ENCODE measurements around the gene GALNT15. TPM values are rescaled to one million over a fixed set of nuclear protein-coding genes. Genes with fewer than 3 reads are reported as not detected.

Gene GALNT15
- total and polyA plus RNA-seq, 8 donors = 4.2 to 133 (median 25.3) TPM

DNA sequence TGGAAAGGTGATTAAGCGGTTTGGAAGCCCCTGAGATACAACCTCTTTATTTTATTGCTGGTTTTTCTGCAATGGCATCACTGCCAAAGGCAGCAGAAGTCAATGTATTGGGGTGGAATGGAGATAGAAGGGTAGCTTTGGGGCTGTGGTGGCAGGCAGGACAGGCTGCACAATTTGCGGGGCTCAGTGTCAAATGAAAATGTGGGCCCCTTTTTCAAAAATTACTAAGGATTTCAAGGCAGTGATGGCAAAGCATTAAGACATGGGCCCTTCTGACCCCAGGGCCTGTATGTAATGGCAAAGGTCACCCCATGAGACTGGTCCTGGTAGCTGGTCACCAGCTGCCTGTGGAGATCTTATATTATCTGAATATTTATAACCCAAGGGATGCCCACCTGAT is 29.3 kb upstream of the GALNT15 start:
- Histone ChIP-seq H3K27me3 (no peaks in the 10 kb centered on the region), H3K9me3 (peaks cover 0 to 13% (median 4%) of the 10 kb centered on the region in 4 donors), H3K36me3 (no peaks in the 10 kb centered on the region), H3K4me3 (no peak overlapping the region), H3K4me1 (peaks cover 0 to 14% (median 5%) of the 10 kb centered on the region in 4 donors), H3K27ac (no peak overlapping the region)
- intact Hi-C loops (cut with DNase I; ENCODE audit: low total_unique reads) = no loop called here
- TF ChIP-seq POLR2AphosphoS5 (IDR thresholded peaks at IDR 0.05) = no peak
- no peak for TF ChIP-seq EP300 (IDR thresholded peaks at IDR 0.05)
- no peak for TF ChIP-seq POLR2A (IDR thresholded peaks at IDR 0.05)
- WGBS, 5 donors = 89 to 95% (median 90%) methylated on average over 2 of the region's 2 CpGs
- no peak for DNase-seq

DNA sequence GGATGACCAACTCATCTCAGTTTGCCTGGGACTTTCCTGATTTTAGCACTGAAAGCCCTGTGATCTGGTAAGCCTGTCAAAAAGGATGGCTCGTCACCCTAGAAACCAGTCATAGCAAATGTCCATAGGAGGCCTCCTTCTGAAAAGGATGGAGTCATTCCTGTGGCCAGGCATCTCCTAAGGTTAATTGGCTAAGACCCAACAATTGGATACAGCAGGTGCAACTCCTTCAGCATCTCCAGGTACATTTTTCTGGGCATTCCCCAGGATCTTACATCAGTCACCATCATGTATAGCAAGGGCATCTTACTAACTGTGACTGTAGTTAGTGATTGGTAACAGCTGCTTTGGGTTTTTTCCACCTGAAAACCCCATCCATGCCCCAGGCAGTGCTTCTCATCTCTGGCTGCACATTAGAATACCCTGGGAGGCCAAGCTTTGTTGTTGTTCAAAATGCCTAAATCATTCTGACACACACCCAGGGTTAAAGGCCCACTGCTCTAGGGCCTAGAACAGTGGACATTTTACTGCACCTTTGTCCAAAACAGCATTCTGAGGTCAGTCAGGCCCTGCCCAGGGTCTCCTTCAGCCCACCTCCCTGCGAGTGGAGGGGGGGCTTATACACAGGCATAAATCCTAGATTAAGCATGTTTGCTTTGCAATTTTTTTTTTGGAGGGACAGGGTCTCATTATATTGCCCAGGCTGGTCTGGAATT is 28.3 kb upstream of the GALNT15 start:
- 64 to 88% (median 84%) methylated on average over 2 of the region's 2 CpGs for WGBS, 5 donors

GRCh38 chr3:16147220-16147994 is 27.1 kb upstream of the GALNT15 start:
- 88 to 93% (median 91%) methylated on average over 2 of the region's 2 CpGs for WGBS, 5 donors
- no peak overlapping the region for H3K4me3 ChIP-seq
- no peak for DNase-seq
- TF ChIP-seq EP300 (IDR thresholded peaks at IDR 0.05) (no peak), POLR2AphosphoS5 (IDR thresholded peaks at IDR 0.05) (no peak), POLR2A (IDR thresholded peaks at IDR 0.05) (no peak), CTCF (IDR thresholded peaks at IDR 0.05) (no peak)
- intact Hi-C loops (cut with DNase I; ENCODE audit: low total_unique reads) = no loop called here
- no peaks in the 10 kb centered on the region for H3K27me3 ChIP-seq
- H3K9me3 ChIP-seq = peaks cover 0 to 23% (median 4%) of the 10 kb centered on the region in 4 donors
- no peaks in the 10 kb centered on the region for H3K36me3 ChIP-seq
- H3K4me1 ChIP-seq = peaks cover 0 to 14% (median 5%) of the 10 kb centered on the region in 4 donors
- H3K27ac ChIP-seq = peak overlapping the region in 1 of 5 donors; percentile 72

More for the DNA sequence above, 28.3 kb upstream of the GALNT15 start:
- Histone ChIP-seq H3K4me3 (no peak overlapping the region), H3K4me1 (peaks cover 0 to 14% (median 5%) of the 10 kb centered on the region in 4 donors), H3K36me3 (no peaks in the 10 kb centered on the region), H3K27me3 (no peaks in the 10 kb centered on the region), H3K9me3 (peaks cover 0 to 16% (median 4%) of the 10 kb centered on the region in 4 donors), H3K27ac (no peak overlapping the region)
- DNase-seq = no peak
- no peak for TF ChIP-seq POLR2A (IDR thresholded peaks at IDR 0.05)
- no peak for TF ChIP-seq CTCF (IDR thresholded peaks at IDR 0.05)
- no peak for TF ChIP-seq EP300 (IDR thresholded peaks at IDR 0.05)
- TF ChIP-seq POLR2AphosphoS5 (IDR thresholded peaks at IDR 0.05) = no peak
- intact Hi-C loops (cut with DNase I; ENCODE audit: low total_unique reads) = no loop called here

DNA sequence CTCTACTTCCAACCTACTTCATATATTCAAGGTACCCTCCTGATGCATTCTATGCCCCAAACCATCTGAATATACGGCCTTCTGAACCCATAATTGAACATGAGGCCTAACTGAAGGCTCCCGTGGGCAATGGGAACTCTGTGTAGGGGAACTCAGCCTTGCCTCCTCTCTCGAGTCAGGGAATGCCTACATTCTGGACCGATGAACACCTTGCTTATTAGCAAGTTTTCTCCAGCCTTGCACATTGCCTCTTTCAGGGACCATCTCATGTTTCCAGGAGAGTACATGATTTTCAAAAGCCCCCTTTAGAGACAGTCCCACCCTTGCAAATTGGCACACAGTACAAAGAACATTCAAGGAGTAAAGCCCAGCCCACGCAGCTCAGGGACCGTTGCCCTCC is 26.3 kb upstream of the GALNT15 start:
- H3K27ac ChIP-seq = peak overlapping the region in 4 of 5 donors; percentile 15 to 72 (median 63)

More for the DNA sequence above, 26.3 kb upstream of the GALNT15 start:
- intact Hi-C loops (cut with DNase I; ENCODE audit: low total_unique reads) = no loop called here
- Histone ChIP-seq H3K4me1 (peaks cover 0 to 14% (median 5%) of the 10 kb centered on the region in 4 donors), H3K4me3 (no peak overlapping the region), H3K9me3 (peaks cover 0 to 28% (median 4%) of the 10 kb centered on the region in 4 donors), H3K27me3 (no peaks in the 10 kb centered on the region), H3K36me3 (no peaks in the 10 kb centered on the region)
- TF ChIP-seq POLR2AphosphoS5 (IDR thresholded peaks at IDR 0.05) (no peak), EP300 (IDR thresholded peaks at IDR 0.05) (no peak), CTCF (IDR thresholded peaks at IDR 0.05) (no peak), POLR2A (IDR thresholded peaks at IDR 0.05) (no peak)
- no peak for DNase-seq
- WGBS, 5 donors = 75 to 89% (median 86%) methylated on average over 6 of the region's 6 CpGs

Measured in stomach (tissue), 9 donors.